SK-N-MC (cell line): ENCODE measurements around the gene LIMK1.

Experiments
- DNase-seq: peaks from one replicate; pipeline ENCODE4 v3.0.0-alpha.2; 2011; ENCODE audit warnings: low read depth, low spot score
- H3K27ac ChIP-seq: fragments of 200-600 bp; sonication (generic); 2 replicates; pipeline ENCODE4 v1.5.1; 2016; ENCODE audit warnings: mixed run types
- H3K36me3 ChIP-seq: fragments of 200-600 bp; sonication (generic); 2 replicates; pipeline ENCODE4 v1.6.1; 2017; ENCODE audit warnings: antibody characterized with exemption, low read length, mixed read lengths; ENCODE audit not compliant: insufficient read depth
- H3K4me3 ChIP-seq: fragments of 200-600 bp; sonication (generic); 2 replicates; pipeline ENCODE4 v1.5.1; 2016
- H3K9ac ChIP-seq: fragments of 200-600 bp; sonication (generic); 2 replicates; pipeline ENCODE4 v1.8.0; 2017; ENCODE audit warnings: mixed run types, mixed read lengths; ENCODE audit not compliant: insufficient read length
- H3K9me3 ChIP-seq: fragments of 200-600 bp; sonication (generic); 2 replicates; pipeline ENCODE4 v1.6.1; 2017; ENCODE audit warnings: low read depth, mild to moderate bottlenecking, antibody characterized with exemption, low read length, moderate library complexity, mixed read lengths
- EZH2 ChIP-seq: fragments of 200-600 bp; sonication (generic); IDR thresholded peaks from one replicate; pipeline ENCODE4 v1.6.1; 2017; ENCODE audit warnings: antibody characterized with exemption
- FOXP2 ChIP-seq: optimal IDR thresholded peaks from 2 replicates; pipeline ENCODE3; 2011; ENCODE audit warnings: mild to moderate bottlenecking, moderate library complexity; ENCODE audit not compliant: insufficient read depth; ENCODE audit errors: extremely low read length, control extremely low read depth
- POLR2AphosphoS5 ChIP-seq: IDR thresholded peaks from 2 replicates; pipeline ENCODE4 v1.6.1; 2012; ENCODE audit warnings: mild to moderate bottlenecking, low read depth, low read length, borderline replicate concordance

The LIMK1 gene

GRCh38 chr7:74059037-74059436 lies 24.6 kb upstream of the LIMK1 start:
- H3K4me3 ChIP-seq = no peak overlapping the region
- no peak overlapping the region for H3K9ac ChIP-seq
- no peaks in the 10 kb centered on the region for H3K36me3 ChIP-seq
- no peak overlapping the region for H3K27ac ChIP-seq
- DNase-seq = no peak
- no peaks in the 10 kb centered on the region for H3K9me3 ChIP-seq
- TF ChIP-seq EZH2 = no peak
- TF ChIP-seq FOXP2 = no peak
- no peak for TF ChIP-seq POLR2AphosphoS5

GRCh38 chr7:74059681-74060588 lies 23.7 kb upstream of the LIMK1 start:
- DNase-seq = no peak
- TF ChIP-seq EZH2 (no peak), FOXP2 (no peak), POLR2AphosphoS5 (no peak)
- no peaks in the 10 kb centered on the region for H3K9me3 ChIP-seq
- no peaks in the 10 kb centered on the region for H3K36me3 ChIP-seq
- no peak overlapping the region for H3K9ac ChIP-seq
- no peak overlapping the region for H3K27ac ChIP-seq
- H3K4me3 ChIP-seq = no peak overlapping the region

DNA sequence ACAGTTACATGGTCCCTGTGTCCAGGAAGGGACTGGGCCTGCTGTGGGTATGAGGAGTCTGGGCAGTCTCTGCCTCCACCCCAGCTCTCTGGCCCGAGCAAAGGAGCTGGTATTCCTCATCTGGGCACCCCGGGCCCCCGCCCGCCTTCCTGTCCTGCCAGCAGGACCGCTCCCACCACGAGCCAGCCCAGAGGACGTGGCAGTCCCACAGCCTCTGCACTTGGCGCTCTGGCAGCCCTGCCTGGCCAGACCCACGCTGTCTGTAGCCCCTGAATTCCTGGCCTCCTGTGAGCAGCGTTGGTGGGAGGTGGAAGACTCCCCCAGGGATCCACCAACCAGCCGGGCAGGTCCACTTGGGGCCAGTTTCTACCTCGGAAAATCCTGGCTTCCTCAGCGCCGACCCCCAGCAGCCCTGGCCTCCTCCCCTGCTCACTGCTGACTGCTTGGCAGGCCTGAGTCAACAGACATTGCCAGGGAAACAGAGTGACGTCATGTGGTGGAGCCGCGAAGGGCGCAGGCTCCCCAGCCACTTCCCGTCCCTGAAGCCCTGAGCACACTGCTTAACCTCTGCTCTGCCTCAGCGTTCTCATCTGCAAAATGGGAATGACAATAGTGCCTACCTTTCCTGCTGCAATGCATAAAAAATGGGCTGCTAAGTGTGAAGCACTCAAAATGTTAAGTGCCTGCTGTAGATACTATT lies 21.6 kb upstream of the LIMK1 start:
- Histone ChIP-seq H3K36me3 (no peaks in the 10 kb centered on the region), H3K27ac (no peak overlapping the region), H3K9ac (no peak overlapping the region), H3K9me3 (no peaks in the 10 kb centered on the region), H3K4me3 (no peak overlapping the region)
- DNase-seq = no peak
- no peak for TF ChIP-seq EZH2
- TF ChIP-seq POLR2AphosphoS5 = no peak
- no peak for TF ChIP-seq FOXP2

DNA sequence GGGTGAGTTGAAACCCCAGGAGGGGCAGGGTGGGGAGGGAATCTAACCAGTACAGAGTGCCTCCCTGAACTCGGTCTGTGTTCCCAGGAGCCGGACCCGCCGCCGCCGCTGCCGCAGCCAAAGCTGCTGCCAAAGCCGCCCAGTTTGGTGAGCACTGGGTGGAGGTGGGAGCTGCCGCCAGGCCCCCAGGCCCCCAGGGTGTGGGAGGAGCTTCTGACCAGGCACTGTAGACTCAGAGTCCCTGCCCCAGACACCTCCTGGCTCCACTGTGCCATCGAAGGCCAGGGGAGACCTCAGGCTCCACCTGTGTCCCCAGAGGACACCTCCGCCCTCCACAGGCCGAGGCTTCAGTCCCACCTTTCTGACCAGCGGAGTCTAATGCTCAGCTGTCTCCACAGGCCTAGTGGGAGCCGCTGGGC lies 20.4 kb upstream of the LIMK1 start:
- Histone ChIP-seq H3K9me3 (no peaks in the 10 kb centered on the region), H3K36me3 (no peaks in the 10 kb centered on the region), H3K27ac (no peak overlapping the region), H3K9ac (no peak overlapping the region), H3K4me3 (no peak overlapping the region)
- no peak for TF ChIP-seq FOXP2
- DNase-seq = no peak

DNA sequence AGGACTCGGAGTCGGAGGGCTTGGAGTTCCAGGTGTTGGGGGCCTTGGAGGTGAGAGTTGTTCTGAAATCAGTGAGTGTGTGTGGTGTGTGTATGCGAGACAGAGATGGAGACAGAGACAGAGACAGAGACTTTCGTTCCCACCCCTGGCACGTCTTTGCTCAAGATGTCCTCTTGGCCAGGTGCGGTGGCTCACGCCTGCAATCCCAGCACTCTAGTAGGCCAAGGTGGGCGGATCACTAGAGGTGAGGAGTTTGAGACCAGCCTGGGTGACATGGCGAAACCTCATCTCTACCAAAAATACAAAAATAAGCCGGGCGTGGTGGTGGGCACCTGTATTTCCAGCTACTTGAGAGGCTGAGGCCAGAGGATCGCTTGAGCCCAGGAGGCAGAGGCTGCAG lies 20.0 kb upstream of the LIMK1 start:
- TF ChIP-seq EZH2 (no peak), POLR2AphosphoS5 (no peak), FOXP2 (no peak)
- no peak for DNase-seq
- no peaks in the 10 kb centered on the region for H3K9me3 ChIP-seq
- H3K36me3 ChIP-seq = no peaks in the 10 kb centered on the region
- H3K27ac ChIP-seq = no peak overlapping the region
- H3K4me3 ChIP-seq = no peak overlapping the region
- no peak overlapping the region for H3K9ac ChIP-seq

DNA sequence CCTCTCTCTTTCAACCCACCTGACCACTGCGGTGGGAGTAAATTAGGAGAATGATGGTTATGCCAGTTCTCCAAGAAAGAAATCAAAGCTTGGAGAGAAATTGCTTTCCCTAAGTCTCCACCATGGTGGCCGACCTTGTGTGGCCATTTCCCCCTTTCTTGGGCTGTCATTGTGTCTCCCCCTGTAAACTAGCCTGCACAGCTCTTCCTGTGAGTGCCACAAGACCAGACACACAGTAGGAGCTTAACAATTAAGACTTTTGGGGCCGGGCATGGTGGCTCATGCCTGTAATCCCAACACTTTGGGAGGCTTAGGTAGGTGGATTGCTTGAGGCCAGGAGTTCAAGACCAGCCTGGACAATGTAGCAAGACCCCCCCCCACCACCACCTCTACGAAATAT lies 18.9 kb upstream of the LIMK1 start:
- H3K4me3 ChIP-seq = no peak overlapping the region
- no peak overlapping the region for H3K27ac ChIP-seq
- no peak overlapping the region for H3K9ac ChIP-seq
- TF ChIP-seq POLR2AphosphoS5 = no peak
- TF ChIP-seq FOXP2 = no peak
- no peak for TF ChIP-seq EZH2
- no peaks in the 10 kb centered on the region for H3K9me3 ChIP-seq
- H3K36me3 ChIP-seq = no peaks in the 10 kb centered on the region
- DNase-seq = no peak

DNA sequence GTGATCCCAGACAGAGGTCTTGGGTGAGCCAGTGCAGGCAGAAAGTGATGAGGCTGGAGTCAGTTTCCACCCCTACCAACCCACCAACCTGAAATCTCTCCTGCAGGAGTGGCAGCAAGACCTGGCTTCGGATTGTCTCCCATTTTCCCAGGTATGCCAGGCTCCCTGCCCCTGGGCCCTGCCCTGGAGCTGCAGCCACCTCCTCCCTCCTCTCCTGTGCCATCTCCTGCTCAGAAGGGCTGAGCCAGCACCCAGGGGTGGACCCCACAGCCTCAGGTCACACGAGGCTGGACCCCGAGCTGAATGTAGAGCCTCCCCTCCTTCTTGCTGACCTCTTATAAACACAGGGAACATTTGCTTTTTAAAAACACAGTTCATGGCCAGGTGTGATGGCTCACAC lies 17.0 kb upstream of the LIMK1 start:
- Histone ChIP-seq H3K27ac (no peak overlapping the region), H3K9me3 (no peaks in the 10 kb centered on the region), H3K9ac (no peak overlapping the region), H3K4me3 (no peak overlapping the region), H3K36me3 (no peaks in the 10 kb centered on the region)
- no peak for TF ChIP-seq POLR2AphosphoS5
- no peak for TF ChIP-seq FOXP2
- TF ChIP-seq EZH2 = no peak
- no peak for DNase-seq

- Histone ChIP-seq H3K9me3 (no peaks in the 10 kb centered on the region), H3K4me3 (no peak overlapping the region), H3K27ac (no peak overlapping the region), H3K9ac (no peak overlapping the region), H3K36me3 (no peaks in the 10 kb centered on the region)
- no peak for TF ChIP-seq FOXP2
- no peak for DNase-seq
These were observed 15.1 kb upstream of the LIMK1 start for GRCh38 chr7:74068378-74069085.
